Keratinocyte (primary cell): ENCODE results near the gene PAM16. TPM values are rescaled to one million over a fixed set of nuclear protein-coding genes. Genes with fewer than 3 reads are reported as not detected.

Experiments
- DNase-seq: peaks from one replicate; pipeline ENCODE4 v3.0.0-alpha.2; 2011; ENCODE audit warnings: low read depth, missing footprints, low spot score
- FAIRE-seq: peaks from 2 replicates; lab custom pipeline; 2011; peaks lifted over from hg19 to GRCh38; lab: Jason Lieb, UNC
- H2AFZ ChIP-seq: 2 replicates; pipeline ENCODE4 v1.6.0; 2012; ENCODE audit warnings: low read length, control low read depth, inconsistent platforms; ENCODE audit not compliant: control insufficient read depth
- H3K27ac ChIP-seq: 2 replicates; pipeline ENCODE4 v1.5.1; 2011; ENCODE audit warnings: low read length; ENCODE audit not compliant: control insufficient read depth, insufficient read depth
- H3K27me3 ChIP-seq: 3 replicates; pipeline ENCODE4 v1.6.0; 2011; ENCODE audit warnings: low read length; ENCODE audit not compliant: control insufficient read depth, insufficient read depth; ENCODE audit errors: extremely low read depth
- H3K36me3 ChIP-seq, 2 experiments: 2 replicates in 1 of 2; 3 replicates in 1 of 2; pipeline ENCODE4 v1.5.1; 2011; ENCODE audit warnings: low read length in 2 of 2, mild to moderate bottlenecking in 1 of 2; ENCODE audit not compliant: control insufficient read depth in 2 of 2, insufficient read depth in 2 of 2; ENCODE audit errors: extremely low read depth in 1 of 2
- H3K4me1 ChIP-seq: 3 replicates; pipeline ENCODE4 v1.5.1; 2011; ENCODE audit warnings: low read length; ENCODE audit not compliant: control insufficient read depth, insufficient read depth; ENCODE audit errors: extremely low read depth
- H3K4me2 ChIP-seq: 3 replicates; pipeline ENCODE4 v1.6.0; 2011; ENCODE audit warnings: low read depth, low read length; ENCODE audit not compliant: control insufficient read depth, insufficient read depth; ENCODE audit errors: extremely low read depth
- H3K4me3 ChIP-seq, 3 experiments: fragments of 200-600 bp in 1 of 3; sonication (generic) in 1 of 3; 2 replicates in 2 of 3; 3 replicates in 1 of 3; pipeline ENCODE4 v1.5.1; 2011 to 2016; ENCODE audit warnings: low read length in 3 of 3, mild to moderate bottlenecking in 3 of 3, control low read depth in 2 of 3, inconsistent platforms in 1 of 3, low read depth in 1 of 3, mixed read lengths in 1 of 3, mixed run types in 1 of 3, moderate library complexity in 1 of 3; ENCODE audit not compliant: control insufficient read depth in 2 of 3, insufficient read depth in 2 of 3; ENCODE audit errors: extremely low read depth in 1 of 3
- H3K79me2 ChIP-seq: 2 replicates; pipeline ENCODE4 v1.6.0; 2012; ENCODE audit warnings: low read length; ENCODE audit not compliant: control insufficient read depth, insufficient read depth
- H3K9ac ChIP-seq: 3 replicates; pipeline ENCODE4 v1.6.0; 2011; ENCODE audit warnings: low read length; ENCODE audit not compliant: control insufficient read depth, insufficient read depth; ENCODE audit errors: extremely low read depth
- H3K9me1 ChIP-seq: 3 replicates; pipeline ENCODE4 v1.6.0; 2011; ENCODE audit warnings: low read length; ENCODE audit not compliant: control insufficient read depth, insufficient read depth; ENCODE audit errors: extremely low read depth
- H3K9me3 ChIP-seq: 2 replicates; pipeline ENCODE4 v1.5.1; 2012; ENCODE audit warnings: low read depth, low read length; ENCODE audit not compliant: control insufficient read depth
- H4K20me1 ChIP-seq: 3 replicates; pipeline ENCODE4 v1.6.0; 2011; ENCODE audit warnings: low read length; ENCODE audit not compliant: control insufficient read depth, insufficient read depth; ENCODE audit errors: extremely low read depth
- CTCF ChIP-seq, 3 experiments: IDR thresholded peaks in 1 of 3; conservative IDR thresholded peaks in 1 of 3; optimal IDR thresholded peaks in 1 of 3; 2 replicates in 2 of 3; 3 replicates in 1 of 3; pipeline versions ENCODE3 to v1.5.1; 2011; ENCODE audit warnings: low read length in 3 of 3, mild to moderate bottlenecking in 3 of 3, moderate library complexity in 2 of 3, control low read depth in 1 of 3, inconsistent platforms in 1 of 3; ENCODE audit not compliant: insufficient read depth in 2 of 3; ENCODE audit errors: extremely low read depth in 1 of 3
- EZH2 ChIP-seq: IDR thresholded peaks from one replicate; pipeline ENCODE4 v1.6.1; 2012; ENCODE audit warnings: inconsistent platforms, mild to moderate bottlenecking, low read length, moderate library complexity
- dilution Hi-C: fragments of 300-500 bp; cut with MboI; formaldehyde crosslinking; loops from one replicate; pipeline ENCODE4 v1.7.0; 2020; ENCODE audit warnings: low sequenced_read_pairs; ENCODE audit not compliant: extremely low pct_ligation_motif_present
- polyA plus RNA-seq, 5 experiments: library from polyadenylated mRNA; depleted of rRNA in 3 of 5; stranded (reverse) in 3 of 5; stranded (forward) in 1 of 5; unstranded in 1 of 5; fragments of >200 nt; gene quantifications; 1 replicate in 1 of 5; 2 replicates in 3 of 5; 3 replicates in 1 of 5; pipeline versions ENCODE4 v1.2.1 to v1.2.3, GENCODE V29; 2011 to 2012; ENCODE audit warnings: missing spikeins in 2 of 5, low read depth in 1 of 5, low replicate concordance in 1 of 5

PAM16 gene
- polyA plus RNA-seq, 1 donor (not counting 4 experiments of a cell fraction or from before 2014, with no cell fraction given): 32.7 TPM

- no peak for DNase-seq
- no peak overlapping the region for H3K27ac ChIP-seq
- H3K4me1 ChIP-seq: peaks cover 10% of the 10 kb centered on the region
- dilution Hi-C loops: no loop called here
- H3K36me3 ChIP-seq: peaks cover 0 to 11% of the 10 kb centered on the region in 2 experiments
- no peaks in the 10 kb centered on the region for H3K27me3 ChIP-seq
- no peak overlapping the region for H3K4me3 ChIP-seq
- no peak for TF ChIP-seq CTCF (optimal IDR thresholded peaks at IDR 0.05 in 1 of 3, IDR thresholded peaks at IDR 0.05 in 1 of 3, conservative IDR thresholded peaks at IDR 0.05 in 1 of 3; ENCODE audit: extremely low read depth in 1 of 3, insufficient read depth in 2 of 3, low read length in 3 of 3)
- no peak for TF ChIP-seq EZH2
- H3K9me1 ChIP-seq: no peaks in the 10 kb centered on the region
- no peaks in the 10 kb centered on the region for H3K9me3 ChIP-seq
- no peak overlapping the region for H3K4me2 ChIP-seq
- FAIRE-seq: no peak
- H2AFZ ChIP-seq: no peak overlapping the region
- no peaks in the 10 kb centered on the region for H4K20me1 ChIP-seq
- peaks cover 19% of the 10 kb centered on the region for H3K79me2 ChIP-seq
- H3K9ac ChIP-seq: no peak overlapping the region
Observed at GRCh38 chr16:4353675-4354074, 2.6 kb upstream of the PAM16 start.

GRCh38 chr16:4352843-4353242 is 1.7 kb upstream of the PAM16 start:
- Histone ChIP-seq H3K4me3 (no peak overlapping the region), H4K20me1 (no peaks in the 10 kb centered on the region), H3K27me3 (no peaks in the 10 kb centered on the region), H3K4me2 (no peak overlapping the region), H3K4me1 (peaks cover 13% of the 10 kb centered on the region), H3K36me3 (peaks cover 0 to 8% of the 10 kb centered on the region in 2 experiments), H3K9ac (no peak overlapping the region), H3K9me3 (no peaks in the 10 kb centered on the region), H2AFZ (no peak overlapping the region), H3K79me2 (peaks cover 26% of the 10 kb centered on the region), H3K27ac (no peak overlapping the region), H3K9me1 (no peaks in the 10 kb centered on the region)
- dilution Hi-C loops: no loop called here
- no peak for DNase-seq
- TF ChIP-seq EZH2: no peak
- TF ChIP-seq CTCF (optimal IDR thresholded peaks at IDR 0.05 in 1 of 3, IDR thresholded peaks at IDR 0.05 in 1 of 3, conservative IDR thresholded peaks at IDR 0.05 in 1 of 3; ENCODE audit: extremely low read depth in 1 of 3, insufficient read depth in 2 of 3, low read length in 3 of 3): no peak
- FAIRE-seq: no peak
